A549 treated with dexamethasone at 1 μM for 4 hours (cell line): ENCODE data around the gene HEYL. TPM values are rescaled to one million over a fixed set of nuclear protein-coding genes. Genes with fewer than 3 reads are reported as not detected.

ENCODE experiments used
- total RNA-seq: library from RNA; stranded (reverse); fragments of 200-300 nt; extraction: Qiagen RNA extraction; gene quantifications from 5 replicates; pipeline ENCODE4 v1.2.3, GENCODE V29; 2022

The HEYL gene
- total RNA-seq, result 2.8 to 4.0 TPM (median 3.6 TPM) in 5 replicates

GRCh38 chr1:39639305-39640130, at the start of gene HEYL:
Gene HEYL (minus strand): TSS chr1:39639643. CDS start chr1:39639625, 18 bp downstream.

GRCh38 chr1:39671793-39672550, 32.5 kb upstream of the HEYL start, which contains the start of gene NT5C1A:
Gene NT5C1A (minus strand): TSS chr1:39672107. CDS start chr1:39672038, 69 bp downstream.

Other genes with a start within 250 kb of the HEYL start
- 0.08 to 0.20 TPM (median 0.11 TPM) in 5 replicates for gene BMP8A, start 148.0 kb downstream of the HEYL start, total RNA-seq
- gene PABPC4, start 62.9 kb downstream of the HEYL start, total RNA-seq, result 114 to 158 TPM (median 120 TPM) in 5 replicates
- gene NT5C1A, start 32.5 kb upstream of the HEYL start, total RNA-seq, result not detected in 5 replicates
- 0.21 to 0.34 TPM (median 0.26 TPM) in 5 replicates for gene HPCAL4, start 51.8 kb upstream of the HEYL start, total RNA-seq
- 36.5 to 39.9 TPM (median 36.8 TPM) in 5 replicates for gene PPIE, start 99.2 kb upstream of the HEYL start, total RNA-seq
- gene OXCT2, start 131.7 kb upstream of the HEYL start, total RNA-seq, result 0.39 to 0.72 TPM (median 0.62 TPM) in 5 replicates
- 4.2 to 5.9 TPM (median 5.2 TPM) in 5 replicates for gene BMP8B, start 149.2 kb upstream of the HEYL start, total RNA-seq
- 14.9 to 16.1 TPM (median 15.5 TPM) in 5 replicates for gene TRIT1, start 243.9 kb upstream of the HEYL start, total RNA-seq